LHCN-M2 (cell line): ENCODE measurements around the gene EMSY. TPM values are rescaled to one million over a fixed set of nuclear protein-coding genes. Genes with fewer than 3 reads are reported as not detected.
"Not testable (repeated sequence)": the region's sequence is repeated elsewhere in the genome, so short reads cannot be mapped to it uniquely, and the experiment has no call there.

Experiments used
- DNase-seq: peaks from one replicate; pipeline ENCODE4 v3.0.0-alpha.2; 2012; ENCODE audit warnings: low read depth
- polyA plus RNA-seq: library from polyadenylated mRNA; unstranded; fragments of >200 nt; gene quantifications from one replicate; pipeline ENCODE4 v1.2.1, GENCODE V29; 2012; ENCODE audit warnings: missing spikeins
- total RNA-seq: library from RNA; depleted of rRNA; stranded (reverse); fragments of >200 nt; gene quantifications from 2 replicates; pipeline ENCODE4 v1.2.3, GENCODE V29; 2014; rRNA removed

EMSY gene
- total RNA-seq: 19.3 and 21.1 TPM in 2 replicates
- polyA plus RNA-seq: 4.5 TPM

GRCh38 chr11:76444384-76445120, at the start of gene EMSY:
EMSY (plus strand) TSS chr11:76445018; CDS start chr11:76446939, 1,921 bp downstream.
- peak; percentile 99 for DNase-seq

- DNase-seq: no peak
These were observed 49.5 kb upstream of the EMSY start for GRCh38 chr11:76395296-76395695.

GRCh38 chr11:76397383-76397782, 47.4 kb upstream of the EMSY start:
- DNase-seq: no peak

GRCh38 chr11:76400967-76401366, 43.9 kb upstream of the EMSY start:
- DNase-seq: no peak

GRCh38 chr11:76401484-76401883, 43.3 kb upstream of the EMSY start:
- DNase-seq: not testable (repeated sequence)

GRCh38 chr11:76406359-76406758, 38.5 kb upstream of the EMSY start:
- DNase-seq: no peak

- DNase-seq: no peak
These were observed 36.5 kb upstream of the EMSY start for GRCh38 chr11:76408171-76408965.

- DNase-seq: no peak
These were observed 33.9 kb upstream of the EMSY start for GRCh38 chr11:76410851-76411357.

GRCh38 chr11:76415073-76415472, 29.7 kb upstream of the EMSY start:
- DNase-seq: no peak

GRCh38 chr11:76419896-76420295, 24.9 kb upstream of the EMSY start:
- DNase-seq: no peak

- no peak for DNase-seq
These were observed 20.4 kb upstream of the EMSY start for GRCh38 chr11:76424379-76424778.

GRCh38 chr11:76424891-76425290, 19.9 kb upstream of the EMSY start:
- no peak for DNase-seq

- DNase-seq: no peak
These were observed 18.2 kb upstream of the EMSY start for GRCh38 chr11:76426660-76427059.

- no peak for DNase-seq
These were observed 8.8 kb upstream of the EMSY start for GRCh38 chr11:76436020-76436419.

- no peak for DNase-seq
These were observed 1.4 kb upstream of the EMSY start for GRCh38 chr11:76443268-76443980.

- no peak for DNase-seq
These were observed 794 bp upstream of the EMSY start for GRCh38 chr11:76444065-76444383.

GRCh38 chr11:76445121-76446084, 585 bp downstream of the EMSY start:
- DNase-seq: peak; percentile 90

GRCh38 chr11:76448506-76448905, 3.7 kb downstream of the EMSY start:
- no peak for DNase-seq

- DNase-seq: no peak
These were observed 8.4 kb downstream of the EMSY start for GRCh38 chr11:76453248-76453647.

- no peak for DNase-seq
These were observed 10.5 kb downstream of the EMSY start for GRCh38 chr11:76455331-76455730.

GRCh38 chr11:76455931-76456330, 11.1 kb downstream of the EMSY start:
- no peak for DNase-seq
